Ovary (tissue), 3 donors: ENCODE data around the gene HPSE2.

Experiments used
- CTCF ChIP-seq, 3 donors: fragments of 450-650 bp in 2 of 3; fragments of 200-600 bp in 1 of 3; IDR thresholded peaks; one replicate each; pipeline versions ENCODE4 v1.5.1 to v1.8.0; 2016 to 2022; ENCODE audit warnings: antibody characterized with exemption in 3 of 3, mild to moderate bottlenecking in 1 of 3
- EP300 ChIP-seq: sonication (generic); formaldehyde crosslinking; IDR thresholded peaks from one replicate; pipeline ENCODE4 v1.6.1; 2017; ENCODE audit warnings: antibody characterized with exemption
- donor health status: DM: no; HTN: no; CAD: no.

GRCh38 chr10:98414578-98414931 is 821.1 kb downstream of the HPSE2 start:
- TF ChIP-seq CTCF (IDR thresholded peaks at IDR 0.05), result no peak
- TF ChIP-seq EP300, result no peak
